ENCODE results near the gene CAPN8. TPM values are rescaled to one million over a fixed set of nuclear protein-coding genes. Genes with fewer than 3 reads are reported as not detected.

Gene CAPN8
- total RNA-seq, 2 donors from 2014 or later = 52.6 to 102 TPM

GRCh38 chr1:223538981-223539380 is 126.5 kb downstream of the CAPN8 start:
- H3K27ac ChIP-seq = no peak overlapping the region
- H3K9me3 ChIP-seq = no peaks in the 10 kb centered on the region
- H3K27me3 ChIP-seq = no peaks in the 10 kb centered on the region
- intact Hi-C loops (cut with DNase I) = no loop called here
- H3K9ac ChIP-seq (ENCODE audit: low read depth in 2 of 2, low read length in 2 of 2) = no peak overlapping the region
- no peak for DNase-seq
- no peaks in the 10 kb centered on the region for H3K4me1 ChIP-seq
- no peak for TF ChIP-seq CTCF (IDR thresholded peaks at IDR 0.05)
- no peaks in the 10 kb centered on the region for H3K36me3 ChIP-seq
- H3K4me3 ChIP-seq = no peak overlapping the region

DNA sequence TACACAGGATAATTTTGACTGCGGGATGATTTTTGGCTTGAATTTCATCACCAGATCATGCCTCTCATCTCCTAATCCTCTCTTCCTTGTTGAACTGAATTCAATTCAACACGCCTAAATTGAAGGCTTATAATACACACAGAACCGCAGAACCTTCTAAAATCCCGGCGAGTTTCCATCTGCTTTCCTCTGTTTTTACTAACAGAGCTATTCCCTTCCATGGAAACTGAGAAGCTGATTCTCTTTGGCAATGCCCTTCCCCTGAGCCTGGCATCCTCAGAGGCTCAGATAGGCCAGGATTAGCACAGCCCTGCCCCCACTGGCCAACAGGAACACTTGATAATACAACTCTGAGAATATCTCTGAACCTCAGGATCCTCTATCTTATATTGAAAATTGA is 130.2 kb downstream of the CAPN8 start:
- no peaks in the 10 kb centered on the region for H3K4me1 ChIP-seq
- no peak overlapping the region for H3K9ac ChIP-seq (ENCODE audit: low read depth in 2 of 2, low read length in 2 of 2)
- H3K27ac ChIP-seq = no peak overlapping the region
- H3K9me3 ChIP-seq = no peaks in the 10 kb centered on the region
- no peaks in the 10 kb centered on the region for H3K36me3 ChIP-seq
- H3K27me3 ChIP-seq = no peaks in the 10 kb centered on the region
- intact Hi-C loops (cut with DNase I) = no loop called here
- TF ChIP-seq CTCF (IDR thresholded peaks at IDR 0.05) = no peak
- no peak overlapping the region for H3K4me3 ChIP-seq
- DNase-seq = no peak

DNA sequence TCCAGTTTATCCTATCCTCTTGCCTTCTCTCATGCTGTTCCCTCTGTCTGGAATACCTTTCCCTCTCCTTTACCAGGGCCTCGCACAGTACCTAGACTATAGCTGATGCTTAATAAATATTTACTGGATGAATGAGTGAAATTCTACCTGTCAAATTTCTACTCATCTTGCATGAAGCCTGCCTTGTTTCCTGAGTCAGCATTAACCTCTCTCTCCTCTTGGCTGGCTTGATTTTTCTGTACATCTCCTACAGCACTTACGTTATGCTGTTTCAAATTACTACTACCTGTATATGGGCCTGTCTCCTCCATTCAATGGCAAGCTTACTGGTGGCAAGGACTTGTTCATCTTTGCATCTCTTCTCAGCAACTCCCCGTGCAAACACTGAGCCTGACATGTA is 130.8 kb downstream of the CAPN8 start:
- no peaks in the 10 kb centered on the region for H3K27me3 ChIP-seq
- no peaks in the 10 kb centered on the region for H3K9me3 ChIP-seq
- H3K4me3 ChIP-seq = no peak overlapping the region
- TF ChIP-seq CTCF (IDR thresholded peaks at IDR 0.05) = no peak
- DNase-seq = no peak
- H3K9ac ChIP-seq (ENCODE audit: low read depth in 2 of 2, low read length in 2 of 2) = no peak overlapping the region
- no peaks in the 10 kb centered on the region for H3K4me1 ChIP-seq
- intact Hi-C loops (cut with DNase I) = loop anchor here (5.0 kb wide), 1 partner anchor 148 kb away; no protein-coding TSS in a partner anchor
- no peaks in the 10 kb centered on the region for H3K36me3 ChIP-seq
- no peak overlapping the region for H3K27ac ChIP-seq

GRCh38 chr1:223533708-223534107 is 131.8 kb downstream of the CAPN8 start:
- Histone ChIP-seq H3K27me3 (no peaks in the 10 kb centered on the region), H3K4me3 (no peak overlapping the region), H3K36me3 (no peaks in the 10 kb centered on the region), H3K9me3 (no peaks in the 10 kb centered on the region), H3K4me1 (no peaks in the 10 kb centered on the region), H3K9ac (ENCODE audit: low read depth in 2 of 2, low read length in 2 of 2) (no peak overlapping the region), H3K27ac (no peak overlapping the region)
- no peak for TF ChIP-seq CTCF (IDR thresholded peaks at IDR 0.05)
- no peak for DNase-seq
- intact Hi-C loops (cut with DNase I) = loop anchor here (5.0 kb wide), 1 partner anchor 149 kb away; no protein-coding TSS in a partner anchor

DNA sequence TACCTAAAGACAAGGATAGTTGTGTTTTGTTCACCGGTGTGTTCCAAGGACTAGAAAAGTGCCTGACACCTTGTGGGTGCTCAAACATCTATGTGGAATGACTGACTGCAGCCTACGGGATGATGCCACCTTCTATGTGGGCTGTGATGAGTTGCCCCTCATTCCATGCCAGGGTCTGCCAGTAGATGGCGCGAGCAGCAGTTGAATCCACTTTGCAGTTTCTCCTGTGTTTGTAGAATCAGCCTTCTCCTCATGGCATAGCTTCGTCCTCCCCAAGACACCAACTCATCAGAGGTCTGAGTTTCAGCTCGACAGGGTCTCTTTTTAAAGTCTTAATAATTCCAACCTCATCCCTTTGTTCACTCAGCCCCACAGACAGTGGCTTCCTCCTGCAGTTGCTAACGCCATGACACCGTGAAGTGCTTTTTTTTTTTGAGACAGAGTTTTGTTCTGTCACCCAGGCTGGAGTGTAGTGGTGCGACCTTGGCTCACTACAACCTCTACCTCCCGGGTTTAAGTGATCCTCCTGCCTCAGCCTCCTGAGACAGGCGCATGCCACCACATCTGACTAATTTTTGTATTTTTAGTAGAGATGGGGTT is 133.7 kb downstream of the CAPN8 start:
- no peaks in the 10 kb centered on the region for H3K27me3 ChIP-seq
- H3K4me3 ChIP-seq = no peak overlapping the region
- H3K9me3 ChIP-seq = no peaks in the 10 kb centered on the region
- DNase-seq = peak; percentile 81
- intact Hi-C loops (cut with DNase I) = loop anchor here (5.0 kb wide), 1 partner anchor 150 kb away; no protein-coding TSS in a partner anchor
- H3K9ac ChIP-seq (ENCODE audit: low read depth in 2 of 2, low read length in 2 of 2) = no peak overlapping the region
- no peaks in the 10 kb centered on the region for H3K4me1 ChIP-seq
- no peaks in the 10 kb centered on the region for H3K36me3 ChIP-seq
- TF ChIP-seq CTCF (IDR thresholded peaks at IDR 0.05) = peak; percentile 44
- H3K27ac ChIP-seq = no peak overlapping the region
